MCF 10A (cell line): ENCODE data around the gene RCOR1. TPM values are rescaled to one million over a fixed set of nuclear protein-coding genes. Genes with fewer than 3 reads are reported as not detected.

Experiments
- BruUV-seq: library from RNA; stranded (reverse); fragments of 400-500 nt; replicated peaks from 2 replicates; lab custom pipeline; 2021; lab: Mats Ljungman, UMichigan
- CTCF ChIA-PET: fragments of 300-600 bp; sonication (Branson Sonifier 250); formaldehyde crosslinking; extraction: SDS; loops from one replicate; lab custom pipeline; 2021; ENCODE audit warnings: antibody characterized with exemption, inconsistent platforms; lab: Yijun Ruan, JAX
- POLR2A ChIA-PET: fragments of 300-600, 350-650 bp; sonication (Branson Sonifier 250); formaldehyde crosslinking; extraction: SDS; loops from one replicate; lab custom pipeline; 2020; ENCODE audit warnings: antibody characterized with exemption, inconsistent platforms; lab: Yijun Ruan, JAX
- DNase-seq: peaks from one replicate; pipeline ENCODE4 v3.0.0-alpha.2; 2018; ENCODE audit not compliant: unreplicated experiment
- H3K27ac Mint-ChIP-seq: one replicate; pipeline ENCODE4 v1.8.0; 2022; ENCODE audit warnings: mild to moderate bottlenecking, low read depth, mixed read lengths; ENCODE audit not compliant: unreplicated experiment
- H3K27me3 Mint-ChIP-seq: one replicate; pipeline ENCODE4 v1.8.0; 2022; ENCODE audit warnings: mixed read lengths; ENCODE audit not compliant: insufficient read depth, unreplicated experiment
- H3K36me3 Mint-ChIP-seq: one replicate; pipeline ENCODE4 v1.8.0; 2022; ENCODE audit warnings: mild to moderate bottlenecking, moderate library complexity, mixed read lengths; ENCODE audit not compliant: insufficient read depth, unreplicated experiment
- H3K4me1 Mint-ChIP-seq: one replicate; pipeline ENCODE4 v1.8.0; 2022; ENCODE audit warnings: mixed read lengths; ENCODE audit not compliant: insufficient read depth, unreplicated experiment
- H3K4me3 Mint-ChIP-seq: one replicate; pipeline ENCODE4 v1.8.0; 2022; ENCODE audit warnings: mild to moderate bottlenecking, moderate library complexity, mixed read lengths; ENCODE audit not compliant: unreplicated experiment
- H3K9me3 Mint-ChIP-seq: one replicate; pipeline ENCODE4 v1.8.0; 2022; ENCODE audit warnings: mixed read lengths; ENCODE audit not compliant: unreplicated experiment
- intact Hi-C: fragments of 100-400 bp; cut with micrococcal nuclease; formaldehyde crosslinking; loops from 2 replicates; pipeline ENCODE4 v1.14.1; 2022
- total RNA-seq: library from RNA; stranded (reverse); gene quantifications from 2 replicates; pipeline ENCODE4 v1.2.3, GENCODE V29; 2022
- TF ChIP-seq, protein P1 (sequence below): fragments of 200-600 bp; IDR thresholded peaks from one replicate; pipeline ENCODE4 v1.8.0; 2022; ENCODE audit warnings: antibody characterized with exemption, mild to moderate bottlenecking; ENCODE audit not compliant: unreplicated experiment

RCOR1 gene
- total RNA-seq, 1 experiment from 2014 or later: 45.6 TPM

DNA sequence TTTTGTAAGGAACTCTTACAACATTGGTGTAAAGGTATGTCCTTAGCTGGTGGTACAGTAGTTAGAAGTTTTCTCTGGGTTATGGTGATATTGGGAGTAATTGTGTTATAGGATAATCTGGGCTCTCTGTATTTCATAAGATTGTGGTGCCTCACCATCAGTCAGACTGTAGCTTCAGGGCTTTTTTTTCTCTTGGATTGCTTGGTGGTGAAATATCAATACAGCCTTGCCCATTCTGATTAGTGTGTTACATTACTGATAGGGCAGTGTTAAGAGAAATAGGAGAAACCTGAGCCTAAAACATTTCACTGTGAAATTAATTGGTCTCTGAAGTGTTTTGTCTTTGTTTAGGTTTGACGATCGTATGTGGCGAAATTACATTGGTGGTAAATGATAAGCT lies 71.0 kb downstream of the RCOR1 start:
- ChIA-PET POLR2A (interaction anchor here (0.7 to 3.0 kb wide), 3 partner anchors 9 to 315 kb away, joined by 3 to 11 read pairs (median 4); no protein-coding TSS in a partner anchor), CTCF (interaction anchor here (0.6 to 2.1 kb wide), 2 partner anchors 31 to 144 kb away, joined by 4 to 11 read pairs; no protein-coding TSS in a partner anchor)
- H3K9me3 Mint-ChIP-seq: no peaks in the 10 kb centered on the region
- no peak for DNase-seq
- peaks cover 32% of the 10 kb centered on the region for H3K4me1 Mint-ChIP-seq
- H3K36me3 Mint-ChIP-seq: peaks cover 27% of the 10 kb centered on the region
- BruUV-seq: no TSS peak
- intact Hi-C loops: no loop called here
- H3K4me3 Mint-ChIP-seq: no peak overlapping the region
- TF ChIP-seq, protein P1, sequence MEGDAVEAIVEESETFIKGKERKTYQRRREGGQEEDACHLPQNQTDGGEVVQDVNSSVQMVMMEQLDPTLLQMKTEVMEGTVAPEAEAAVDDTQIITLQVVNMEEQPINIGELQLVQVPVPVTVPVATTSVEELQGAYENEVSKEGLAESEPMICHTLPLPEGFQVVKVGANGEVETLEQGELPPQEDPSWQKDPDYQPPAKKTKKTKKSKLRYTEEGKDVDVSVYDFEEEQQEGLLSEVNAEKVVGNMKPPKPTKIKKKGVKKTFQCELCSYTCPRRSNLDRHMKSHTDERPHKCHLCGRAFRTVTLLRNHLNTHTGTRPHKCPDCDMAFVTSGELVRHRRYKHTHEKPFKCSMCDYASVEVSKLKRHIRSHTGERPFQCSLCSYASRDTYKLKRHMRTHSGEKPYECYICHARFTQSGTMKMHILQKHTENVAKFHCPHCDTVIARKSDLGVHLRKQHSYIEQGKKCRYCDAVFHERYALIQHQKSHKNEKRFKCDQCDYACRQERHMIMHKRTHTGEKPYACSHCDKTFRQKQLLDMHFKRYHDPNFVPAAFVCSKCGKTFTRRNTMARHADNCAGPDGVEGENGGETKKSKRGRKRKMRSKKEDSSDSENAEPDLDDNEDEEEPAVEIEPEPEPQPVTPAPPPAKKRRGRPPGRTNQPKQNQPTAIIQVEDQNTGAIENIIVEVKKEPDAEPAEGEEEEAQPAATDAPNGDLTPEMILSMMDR: no peak
- no peaks in the 10 kb centered on the region for H3K27me3 Mint-ChIP-seq
- H3K27ac Mint-ChIP-seq: no peak overlapping the region

DNA sequence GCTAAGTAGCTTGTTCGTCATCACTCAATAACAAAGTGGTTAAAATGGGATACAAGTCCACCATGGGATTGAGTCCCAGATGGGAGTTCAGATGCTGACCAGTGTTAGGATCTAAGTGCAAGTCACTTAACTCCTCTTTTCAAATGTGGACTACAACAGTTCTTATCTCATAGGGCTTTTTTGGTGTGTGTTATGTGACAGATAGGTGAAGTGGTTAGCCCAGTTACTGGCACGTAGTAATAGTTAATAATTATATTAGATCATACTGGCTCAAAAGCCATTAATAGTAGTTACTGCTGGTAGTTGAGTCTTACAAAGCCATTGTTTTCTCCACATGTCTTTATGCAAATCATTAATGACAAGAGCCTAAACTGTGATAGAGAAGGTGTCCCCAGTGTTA lies 73.2 kb downstream of the RCOR1 start:
- Mint-ChIP-seq H3K27ac (no peak overlapping the region), H3K4me1 (peaks cover 24% of the 10 kb centered on the region), H3K27me3 (no peaks in the 10 kb centered on the region), H3K36me3 (peaks cover 27% of the 10 kb centered on the region), H3K9me3 (no peaks in the 10 kb centered on the region), H3K4me3 (no peak overlapping the region)
- TF ChIP-seq, protein P1: no peak
- no peak for DNase-seq
- ChIA-PET CTCF (interaction anchor here (0.6 kb wide), 2 partner anchors 71 to 344 kb away, joined by 4 to 5 read pairs; no protein-coding TSS in a partner anchor), POLR2A (no interaction called here)
- BruUV-seq: no TSS peak
- intact Hi-C loops: no loop called here

DNA sequence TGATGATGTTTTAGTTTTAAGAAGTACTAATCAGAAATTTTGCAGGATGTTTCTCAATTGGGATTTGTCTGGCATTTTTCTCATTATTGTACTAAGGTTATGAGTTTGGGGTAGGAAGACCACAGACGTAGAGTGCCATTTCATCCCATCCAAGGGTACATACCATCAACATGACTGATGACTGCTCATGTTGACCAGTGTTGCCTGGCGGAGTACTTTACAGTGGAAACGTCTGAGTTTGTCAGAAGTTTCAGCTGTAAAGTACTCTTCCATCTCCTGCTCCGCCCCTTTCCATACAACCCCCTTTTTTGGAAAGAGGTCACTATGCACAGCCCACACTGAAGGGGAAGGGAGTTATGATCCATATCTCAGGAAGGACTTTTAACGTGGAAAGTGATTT lies 74.2 kb downstream of the RCOR1 start:
- Mint-ChIP-seq H3K27me3 (no peaks in the 10 kb centered on the region), H3K27ac (no peak overlapping the region), H3K36me3 (peaks cover 33% of the 10 kb centered on the region), H3K4me3 (no peak overlapping the region), H3K4me1 (peaks cover 24% of the 10 kb centered on the region), H3K9me3 (no peaks in the 10 kb centered on the region)
- ChIA-PET POLR2A (no interaction called here), CTCF (no interaction called here)
- DNase-seq: no peak
- TF ChIP-seq, protein P1: no peak
- intact Hi-C loops: no loop called here
- BruUV-seq: no TSS peak

DNA sequence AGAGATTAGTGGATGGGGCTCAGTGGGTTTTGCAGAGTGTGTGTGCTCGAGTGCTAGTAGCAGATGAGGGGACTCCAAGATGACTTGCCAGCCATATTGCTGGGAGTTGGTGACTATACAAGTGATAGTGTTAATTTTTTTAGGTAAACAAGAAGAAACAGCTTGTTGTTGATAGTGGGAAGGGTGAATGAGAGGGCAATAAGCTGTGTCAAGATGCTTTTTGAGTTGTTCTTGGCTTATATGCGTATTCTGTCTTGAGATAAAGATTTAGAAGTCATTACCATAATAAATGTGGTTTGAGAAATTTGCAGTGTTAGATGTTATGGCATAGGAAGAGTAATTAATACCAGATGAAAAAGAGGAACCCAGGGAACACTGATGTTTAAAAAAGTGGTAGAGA lies 75.3 kb downstream of the RCOR1 start:
- TF ChIP-seq, protein P1: no peak
- intact Hi-C loops: no loop called here
- ChIA-PET POLR2A (interaction anchor here (1.0 kb wide), 1 partner anchor 8 kb away, joined by 4 read pairs; no protein-coding TSS in a partner anchor), CTCF (interaction anchor here (0.6 to 1.3 kb wide), 2 partner anchors 27 to 221 kb away, joined by 3 to 5 read pairs; no protein-coding TSS in a partner anchor)
- BruUV-seq: no TSS peak
- Mint-ChIP-seq H3K27me3 (no peaks in the 10 kb centered on the region), H3K36me3 (peaks cover 33% of the 10 kb centered on the region), H3K9me3 (no peaks in the 10 kb centered on the region), H3K4me3 (no peak overlapping the region), H3K27ac (peak overlapping the region; percentile 21), H3K4me1 (peaks cover 24% of the 10 kb centered on the region)
- no peak for DNase-seq
